OCI-LY3 (cell line): Measurements from ENCODE around the gene VENTX.

Experiments used
- CTCF ChIP-seq: fragments of 200-600, 300-600 bp; sonication (generic); IDR thresholded peaks from 2 replicates; pipeline ENCODE4 v1.5.1; 2014; ENCODE audit warnings: antibody characterized with exemption, low read length, low read depth
- EZH2phosphoT487 ChIP-seq: fragments of 200-600 bp; shearing (Covaris generic); IDR thresholded peaks from 2 replicates; pipeline ENCODE4 v1.6.1; 2018; ENCODE audit warnings: antibody characterized with exemption, mixed run types, low read depth

GRCh38 chr10:133246236-133246626 is 8.6 kb downstream of the VENTX start:
- no peak for TF ChIP-seq CTCF
- TF ChIP-seq EZH2phosphoT487, result no peak
